ENCODE measurements around the gene CCT7. TPM values are rescaled to one million over a fixed set of nuclear protein-coding genes. Genes with fewer than 3 reads are reported as not detected.

CCT7 gene
- total RNA-seq, 1 experiment from 2014 or later, result 482 TPM

GRCh38 chr2:73239776-73240175 lies 5.7 kb downstream of the CCT7 start:
- Mint-ChIP-seq H3K4me1 (peaks cover 31% of the 10 kb centered on the region), H3K36me3 (peaks cover 50% of the 10 kb centered on the region), H3K27me3 (ENCODE audit: low read depth) (no peaks in the 10 kb centered on the region), H3K9me3 (no peaks in the 10 kb centered on the region), H3K4me3 (no peak overlapping the region), H3K27ac (no peak overlapping the region)
- DNase-seq (ENCODE audit: low spot score), result no peak
- TF ChIP-seq NFE2L1 (CRISPR knock-in tag; IDR thresholded peaks at IDR 0.05), result no peak
- TF ChIP-seq ZNF512 (CRISPR knock-in tag; IDR thresholded peaks at IDR 0.05; ENCODE audit: borderline replicate concordance), result no peak
- TF ChIP-seq MYBL2 (CRISPR knock-in tag; IDR thresholded peaks at IDR 0.05), result no peak
- TF ChIP-seq E2F1 (CRISPR knock-in tag; IDR thresholded peaks at IDR 0.05), result no peak
- no peak for TF ChIP-seq NR3C1 (CRISPR knock-in tag; conservative IDR thresholded peaks at IDR 0.05; ENCODE audit: low read depth)
- no peak for TF ChIP-seq HMGXB4 (CRISPR knock-in tag; IDR thresholded peaks at IDR 0.05)
- TF ChIP-seq ATF6 (CRISPR knock-in tag; IDR thresholded peaks at IDR 0.05), result no peak
- no peak for TF ChIP-seq MXD4 (CRISPR knock-in tag; IDR thresholded peaks at IDR 0.05; ENCODE audit: borderline replicate concordance)
- TF ChIP-seq ZNF121 (CRISPR knock-in tag; IDR thresholded peaks at IDR 0.05), result no peak
- no peak for TF ChIP-seq FOXK1 (CRISPR knock-in tag; IDR thresholded peaks at IDR 0.05)
- TF ChIP-seq E2F5 (CRISPR knock-in tag; IDR thresholded peaks at IDR 0.05), result no peak
- no peak for TF ChIP-seq EMX1 (CRISPR knock-in tag; IDR thresholded peaks at IDR 0.05)
- TF ChIP-seq ZBTB21 (CRISPR knock-in tag; IDR thresholded peaks at IDR 0.05; ENCODE audit: borderline replicate concordance), result no peak
- TF ChIP-seq FOXP1 (CRISPR knock-in tag; IDR thresholded peaks at IDR 0.05; ENCODE audit: borderline replicate concordance), result no peak
- CTCF ChIA-PET, result no interaction called here
- POLR2A ChIA-PET, result no interaction called here
- no peak for ATAC-seq

- Mint-ChIP-seq H3K36me3 (peaks cover 87% of the 10 kb centered on the region), H3K27me3 (ENCODE audit: low read depth) (no peaks in the 10 kb centered on the region), H3K4me1 (no peaks in the 10 kb centered on the region), H3K4me3 (no peak overlapping the region), H3K27ac (no peak overlapping the region), H3K9me3 (no peaks in the 10 kb centered on the region)
- no peak for TF ChIP-seq ESRRA (CRISPR knock-in tag; IDR thresholded peaks at IDR 0.05; ENCODE audit: borderline replicate concordance)
- no peak for TF ChIP-seq ZNF512 (CRISPR knock-in tag; IDR thresholded peaks at IDR 0.05; ENCODE audit: borderline replicate concordance)
- TF ChIP-seq KAT7 (CRISPR knock-in tag; IDR thresholded peaks at IDR 0.05; ENCODE audit: borderline replicate concordance), result no peak
- no peak for TF ChIP-seq ATF6 (CRISPR knock-in tag; IDR thresholded peaks at IDR 0.05)
- ChIA-PET POLR2A (no interaction called here), CTCF (no interaction called here)
- ATAC-seq (no peak), DNase-seq (ENCODE audit: low spot score) (no peak)
Measured at GRCh38 chr2:73243884-73244570, 9.9 kb downstream of the CCT7 start.

All from WTC11 (cell line).